ENCODE data around the gene ZSCAN10.

- TF ChIP-seq CTCF (optimal IDR thresholded peaks at IDR 0.05 in 1 of 3, IDR thresholded peaks at IDR 0.05 in 1 of 3, conservative IDR thresholded peaks at IDR 0.05 in 1 of 3; ENCODE audit: extremely low read depth in 1 of 3, insufficient read depth in 2 of 3, low read length in 3 of 3) (no peak), EZH2 (IDR thresholded peaks at IDR 0.05; ENCODE audit: low read length) (no peak)
Observed at GRCh38 chr16:3119701-3120408, 20.8 kb upstream of the ZSCAN10 start.

Data from keratinocyte (primary cell).